HepG2 (cell line): ENCODE data around the gene MXRA8. TPM values are rescaled to one million over a fixed set of nuclear protein-coding genes. Genes with fewer than 3 reads are reported as not detected.
A peak's percentile ranks its signal among the peaks of the same experiment; 100 is the strongest.

ENCODE experiments used
- EEA1 ChIP-seq: sonication (generic); formaldehyde crosslinking; IDR thresholded peaks from 2 replicates; pipeline ENCODE4 v1.5.1; 2020; ENCODE audit warnings: mild to moderate bottlenecking, missing genetic modification reagents, borderline replicate concordance
- KDM2A ChIP-seq: sonication (generic); formaldehyde crosslinking; IDR thresholded peaks from 2 replicates; pipeline ENCODE4 v1.4.0; 2020; ENCODE audit warnings: low read depth, missing genetic modification reagents, borderline replicate concordance
- MAZ ChIP-seq, 2 experiments: sonication (generic) in 1 of 2; formaldehyde crosslinking in 1 of 2; IDR thresholded peaks; 2 replicates each; pipeline versions ENCODE4 v1.5.0 to v1.6.1; 2012 to 2020; ENCODE audit warnings: low read depth in 2 of 2, mild to moderate bottlenecking in 2 of 2, borderline replicate concordance in 1 of 2, improper control_type of control experiment in 1 of 2, low read length in 1 of 2, missing genetic modification reagents in 1 of 2, moderate library complexity in 1 of 2
- MLLT10 ChIP-seq: sonication (generic); formaldehyde crosslinking; IDR thresholded peaks from 2 replicates; pipeline ENCODE4 v1.4.0; 2020; ENCODE audit warnings: missing genetic modification reagents
- MXI1 ChIP-seq: IDR thresholded peaks from 3 replicates; pipeline ENCODE4 v1.6.1; 2012; ENCODE audit warnings: low read depth, low read length, inconsistent platforms, borderline replicate concordance
- NAIF1 ChIP-seq: sonication (generic); formaldehyde crosslinking; IDR thresholded peaks from 2 replicates; pipeline ENCODE4 v1.5.0; 2020; ENCODE audit warnings: mild to moderate bottlenecking, missing genetic modification reagents, borderline replicate concordance
- PRDM15 ChIP-seq: sonication (generic); formaldehyde crosslinking; IDR thresholded peaks from 2 replicates; pipeline ENCODE4 v1.4.0; 2020; ENCODE audit warnings: missing genetic modification reagents
- TAF1 ChIP-seq: sonication (generic); formaldehyde crosslinking; IDR thresholded peaks from 2 replicates; pipeline ENCODE4 v1.4.0; 2020; ENCODE audit warnings: missing genetic modification reagents
- TEAD3 ChIP-seq: optimal IDR thresholded peaks from 2 replicates; pipeline ENCODE3; 2016; ENCODE audit warnings: borderline replicate concordance
- TFDP1 ChIP-seq: IDR thresholded peaks from 2 replicates; pipeline ENCODE4 v1.6.1; 2016; ENCODE audit warnings: missing compliant biosample characterization, missing genetic modification reagents, borderline replicate concordance
- ZBTB33 ChIP-seq: sonication (generic); formaldehyde crosslinking; IDR thresholded peaks from 2 replicates; pipeline ENCODE4 v1.4.0; 2020; ENCODE audit warnings: missing genetic modification reagents
- ZNF10 ChIP-seq: sonication (generic); formaldehyde crosslinking; IDR thresholded peaks from 2 replicates; pipeline ENCODE4 v1.4.0; 2020; ENCODE audit warnings: mild to moderate bottlenecking, low read depth, missing genetic modification reagents, borderline replicate concordance
- ZNF180 ChIP-seq: sonication (generic); formaldehyde crosslinking; IDR thresholded peaks from 2 replicates; pipeline ENCODE4 v1.4.0; 2020; ENCODE audit warnings: low read depth, missing genetic modification reagents, borderline replicate concordance
- ZNF276 ChIP-seq: sonication (generic); formaldehyde crosslinking; IDR thresholded peaks from 2 replicates; pipeline ENCODE4 v1.4.0; 2020; ENCODE audit warnings: mild to moderate bottlenecking, low read depth, missing genetic modification reagents
- ZNF784 ChIP-seq: sonication (generic); formaldehyde crosslinking; IDR thresholded peaks from 2 replicates; pipeline ENCODE4 v1.5.1; 2020; ENCODE audit warnings: missing genetic modification reagents, mild to moderate bottlenecking, borderline replicate concordance
- polyA plus RNA-seq, 8 experiments: library from polyadenylated mRNA; depleted of rRNA in 3 of 8; stranded (reverse) in 7 of 8; unstranded in 1 of 8; fragments of >200 nt; fragmentation: Illumina TruSeq in 4 of 8; extraction: Trizol in 4 of 8; gene quantifications; 2 replicates each; pipeline versions ENCODE4 v1.2.1 to v1.2.3, GENCODE V29; 2011 to 2016; ENCODE audit warnings: low read depth in 4 of 8, missing spikeins in 1 of 8, mixed read lengths in 1 of 8; ENCODE audit not compliant: insufficient read depth in 1 of 8
- total RNA-seq, 5 experiments: library from RNA; depleted of rRNA; stranded (reverse); fragments of >200 nt; fragmentation: Illumina TruSeq; extraction: Trizol; gene quantifications; 2 replicates each; pipeline ENCODE4 v1.2.3, GENCODE V29; 2016; ENCODE audit warnings: low read depth in 1 of 5
- TF ChIP-seq, protein P1 (sequence below): conservative IDR thresholded peaks from 2 replicates; pipeline ENCODE4 v1.6.1; 2018; ENCODE audit warnings: missing genetic modification reagents

MXRA8 gene
- total and polyA plus RNA-seq, 2 of the 13 experiments (the other 11 are each of a cell fraction or from before 2014, with no cell fraction given), result 19.8 to 44.8 TPM

DNA sequence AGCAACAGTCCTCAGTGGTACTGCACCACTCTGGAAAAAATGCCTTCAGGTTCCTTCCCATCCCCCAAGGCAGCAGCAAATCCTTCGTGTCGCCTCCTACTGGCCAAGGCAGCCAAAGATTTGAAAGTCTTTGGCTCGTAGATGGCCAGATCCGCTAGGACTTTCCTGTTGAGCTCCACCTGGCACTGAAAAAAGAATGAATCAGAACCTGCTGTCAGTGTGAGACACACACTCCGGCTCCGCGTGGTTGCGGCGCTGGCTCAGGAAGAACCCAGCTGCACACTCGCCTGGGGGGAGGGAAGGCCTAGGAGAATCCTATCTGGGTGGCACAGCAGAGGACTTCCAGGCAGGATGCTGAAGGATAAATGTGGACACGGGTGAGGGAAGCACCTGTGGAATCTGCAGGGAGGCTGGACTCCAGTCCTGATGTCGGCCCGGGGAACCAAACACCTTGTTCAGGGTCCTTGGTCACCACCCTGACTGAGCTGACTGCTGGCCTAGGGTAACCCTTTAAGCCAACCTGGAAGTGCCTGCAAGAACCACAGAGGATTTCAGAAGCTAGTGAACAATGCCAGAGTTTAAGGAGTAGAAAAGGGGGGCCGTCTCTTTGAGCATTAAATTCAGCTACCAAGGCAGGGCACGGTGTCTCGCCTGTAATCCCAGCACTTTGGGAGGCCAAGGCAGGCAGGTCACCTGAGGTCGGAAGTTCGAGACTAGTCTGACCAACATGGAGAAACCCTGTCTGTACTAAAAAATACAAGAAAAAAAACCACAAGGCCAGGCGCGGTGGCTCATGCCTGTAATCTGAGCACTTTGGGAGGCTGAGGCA lies 43.9 kb upstream of the MXRA8 start (continued):
- TF ChIP-seq TFDP1 (no peak), ZNF276 (CRISPR knock-in tag) (no peak), TEAD3 (CRISPR knock-in tag) (peak; percentile 8), MAZ (IDR thresholded peaks at IDR 0.05; ENCODE audit: borderline replicate concordance, low read depth, low read length) (no peak), MAZ (CRISPR knock-in tag; IDR thresholded peaks at IDR 0.05; ENCODE audit: low read depth) (no peak), ZNF784 (CRISPR knock-in tag) (no peak; the same call in 1 of the 2 replicates), MLLT10 (CRISPR knock-in tag) (no peak), PRDM15 (no peak), EEA1 (no peak), ZNF180 (CRISPR knock-in tag) (no peak), TAF1 (CRISPR knock-in tag) (peak; percentile 2; the same call in 1 of the 2 replicates), ZNF10 (CRISPR knock-in tag) (no peak), NAIF1 (CRISPR knock-in tag) (no peak), ZBTB33 (peak; percentile 99), KDM2A (CRISPR knock-in tag) (peak; percentile 43; the same call in 1 of the 2 replicates), MXI1 (peak; percentile 37; the same call in 1 of the 3 replicates)
- TF ChIP-seq, protein P1, sequence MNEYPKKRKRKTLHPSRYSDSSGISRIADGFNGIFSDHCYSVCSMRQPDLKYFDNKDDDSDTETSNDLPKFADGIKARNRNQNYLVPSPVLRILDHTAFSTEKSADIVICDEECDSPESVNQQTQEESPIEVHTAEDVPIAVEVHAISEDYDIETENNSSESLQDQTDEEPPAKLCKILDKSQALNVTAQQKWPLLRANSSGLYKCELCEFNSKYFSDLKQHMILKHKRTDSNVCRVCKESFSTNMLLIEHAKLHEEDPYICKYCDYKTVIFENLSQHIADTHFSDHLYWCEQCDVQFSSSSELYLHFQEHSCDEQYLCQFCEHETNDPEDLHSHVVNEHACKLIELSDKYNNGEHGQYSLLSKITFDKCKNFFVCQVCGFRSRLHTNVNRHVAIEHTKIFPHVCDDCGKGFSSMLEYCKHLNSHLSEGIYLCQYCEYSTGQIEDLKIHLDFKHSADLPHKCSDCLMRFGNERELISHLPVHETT (CRISPR knock-in tag), result no peak
